Mesothelial cell of epicardium (in vitro differentiated cells): Measurements from ENCODE around the gene ARMH1. TPM values are rescaled to one million over a fixed set of nuclear protein-coding genes. Genes with fewer than 3 reads are reported as not detected.

Experiments
- DNase-seq, 2 experiments: peaks; one replicate each; pipeline ENCODE4 v3.0.0; 2021; ENCODE audit warnings: low spot score in 2 of 2; ENCODE audit not compliant: unreplicated experiment in 2 of 2
- H3K27ac Mint-ChIP-seq: 2 replicates; pipeline ENCODE4 v1.8.0; 2021; ENCODE audit warnings: mixed read lengths
- H3K27me3 Mint-ChIP-seq: 2 replicates; pipeline ENCODE4 v1.8.0; 2021; ENCODE audit warnings: low read depth, mixed read lengths
- H3K36me3 Mint-ChIP-seq: 2 replicates; pipeline ENCODE4 v1.8.0; 2021; ENCODE audit warnings: mixed read lengths
- H3K4me1 Mint-ChIP-seq: 2 replicates; pipeline ENCODE4 v1.8.0; 2021; ENCODE audit warnings: mixed read lengths
- H3K4me3 Mint-ChIP-seq: 2 replicates; pipeline ENCODE4 v1.8.0; 2021; ENCODE audit warnings: mild to moderate bottlenecking, moderate library complexity, mixed read lengths
- H3K9me3 Mint-ChIP-seq: 2 replicates; pipeline ENCODE4 v1.8.0; 2021; ENCODE audit warnings: mixed read lengths
- CTCF ChIP-seq: fragments of 200-600 bp; sonication (generic); IDR thresholded peaks from one replicate; pipeline ENCODE4 v1.5.0; 2021; ENCODE audit warnings: antibody characterized with exemption; ENCODE audit not compliant: unreplicated experiment
- total RNA-seq: library from RNA; stranded (reverse); gene quantifications from 3 replicates; pipeline ENCODE4 v1.2.1, GENCODE V29; 2021

Gene ARMH1
- total RNA-seq, 1 donor from 2014 or later, result 19.1 TPM

GRCh38 chr1:44636688-44637598 is 37.6 kb upstream of the ARMH1 start:
- DNase-seq, result no peak
- peaks cover 16% of the 10 kb centered on the region for H3K36me3 Mint-ChIP-seq
- no peak overlapping the region for H3K4me3 Mint-ChIP-seq
- H3K4me1 Mint-ChIP-seq, result peaks cover 10% of the 10 kb centered on the region
- no peak overlapping the region for H3K27ac Mint-ChIP-seq
- no peaks in the 10 kb centered on the region for H3K27me3 Mint-ChIP-seq
- no peak for TF ChIP-seq CTCF
- no peaks in the 10 kb centered on the region for H3K9me3 Mint-ChIP-seq

GRCh38 chr1:44637702-44638411 is 36.7 kb upstream of the ARMH1 start:
- H3K27ac Mint-ChIP-seq, result no peak overlapping the region
- peaks cover 6% of the 10 kb centered on the region for H3K4me1 Mint-ChIP-seq
- H3K4me3 Mint-ChIP-seq, result no peak overlapping the region
- H3K9me3 Mint-ChIP-seq, result no peaks in the 10 kb centered on the region
- DNase-seq, result no peak
- peaks cover 16% of the 10 kb centered on the region for H3K36me3 Mint-ChIP-seq
- TF ChIP-seq CTCF, result no peak
- no peaks in the 10 kb centered on the region for H3K27me3 Mint-ChIP-seq

GRCh38 chr1:44640200-44640853 is 34.2 kb upstream of the ARMH1 start:
- TF ChIP-seq CTCF, result no peak
- no peaks in the 10 kb centered on the region for H3K9me3 Mint-ChIP-seq
- no peak overlapping the region for H3K27ac Mint-ChIP-seq
- no peak for DNase-seq
- no peaks in the 10 kb centered on the region for H3K4me1 Mint-ChIP-seq
- H3K27me3 Mint-ChIP-seq, result no peaks in the 10 kb centered on the region
- H3K4me3 Mint-ChIP-seq, result no peak overlapping the region
- H3K36me3 Mint-ChIP-seq, result peaks cover 21% of the 10 kb centered on the region

GRCh38 chr1:44641126-44642102 is 33.1 kb upstream of the ARMH1 start:
- no peaks in the 10 kb centered on the region for H3K27me3 Mint-ChIP-seq
- no peak overlapping the region for H3K27ac Mint-ChIP-seq
- no peaks in the 10 kb centered on the region for H3K4me1 Mint-ChIP-seq
- no peak overlapping the region for H3K4me3 Mint-ChIP-seq
- no peak for DNase-seq
- peaks cover 14% of the 10 kb centered on the region for H3K36me3 Mint-ChIP-seq
- TF ChIP-seq CTCF, result no peak
- H3K9me3 Mint-ChIP-seq, result no peaks in the 10 kb centered on the region

- H3K4me1 Mint-ChIP-seq, result no peaks in the 10 kb centered on the region
- H3K27me3 Mint-ChIP-seq, result no peaks in the 10 kb centered on the region
- DNase-seq, result no peak
- no peaks in the 10 kb centered on the region for H3K9me3 Mint-ChIP-seq
- no peak overlapping the region for H3K4me3 Mint-ChIP-seq
- peaks cover 14% of the 10 kb centered on the region for H3K36me3 Mint-ChIP-seq
- TF ChIP-seq CTCF, result no peak
- no peak overlapping the region for H3K27ac Mint-ChIP-seq
These were observed 32.3 kb upstream of the ARMH1 start for GRCh38 chr1:44642255-44642654.
